GM23338 (cell line): ENCODE data around the gene GRID1. TPM values are rescaled to one million over a fixed set of nuclear protein-coding genes. Genes with fewer than 3 reads are reported as not detected.

Source experiments
- ATAC-seq: fragments of 200-7000 bp; cut with Tn5 transposase; 3 replicates; pipeline ENCODE4 v1.9.1; 2020
- DNase-seq: peaks from one replicate; pipeline ENCODE4 v3.0.0-alpha.2; 2015; ENCODE audit warnings: low spot score
- H2AFZ ChIP-seq: fragments of 200-600 bp; sonication (generic); 2 replicates; pipeline ENCODE4 v1.8.0; 2016; ENCODE audit warnings: antibody characterized with exemption, mild to moderate bottlenecking, moderate library complexity
- H3F3A ChIP-seq: fragments of 200-600 bp; sonication (generic); replicated peaks from 2 replicates; pipeline ENCODE4 v1.8.0; 2017; ENCODE audit warnings: antibody characterized with exemption, mixed run types, low read depth
- H3K27ac ChIP-seq: fragments of 200-600 bp; sonication (generic); 2 replicates; pipeline ENCODE4 v1.6.1; 2016; ENCODE audit warnings: low read depth
- H3K27me3 ChIP-seq: fragments of 200-600 bp; sonication (generic); 2 replicates; pipeline ENCODE4 v1.8.0; 2016; ENCODE audit warnings: mild to moderate bottlenecking, mixed run types, moderate library complexity; ENCODE audit not compliant: insufficient read depth
- H3K36me3 ChIP-seq: fragments of 200-600 bp; sonication (generic); 2 replicates; pipeline ENCODE4 v1.8.0; 2016; ENCODE audit warnings: mild to moderate bottlenecking; ENCODE audit not compliant: insufficient read depth
- H3K4me1 ChIP-seq: fragments of 200-600 bp; sonication (generic); 2 replicates; pipeline ENCODE4 v1.8.0; 2016; ENCODE audit warnings: mild to moderate bottlenecking, moderate library complexity; ENCODE audit not compliant: insufficient read depth
- H3K4me2 ChIP-seq: fragments of 200-600 bp; sonication (generic); 2 replicates; pipeline ENCODE4 v1.7.1; 2017; ENCODE audit warnings: mixed run types
- H3K4me3 ChIP-seq: fragments of 200-600 bp; sonication (generic); 2 replicates; pipeline ENCODE4 v1.6.1; 2016; ENCODE audit warnings: mixed run types
- H3K79me2 ChIP-seq: fragments of 200-600 bp; sonication (generic); replicated peaks from 2 replicates; pipeline ENCODE4 v1.8.0; 2017; ENCODE audit warnings: mild to moderate bottlenecking; ENCODE audit not compliant: insufficient read depth
- H3K9me2 ChIP-seq: fragments of 200-600 bp; sonication (generic); 2 replicates; pipeline ENCODE4 v1.8.0; 2017; ENCODE audit not compliant: insufficient read depth
- H4K20me1 ChIP-seq: fragments of 200-600 bp; sonication (generic); replicated peaks from 2 replicates; pipeline ENCODE4 v1.8.0; 2017; ENCODE audit warnings: mild to moderate bottlenecking; ENCODE audit not compliant: insufficient read depth
- H3K27ac Mint-ChIP-seq: 2 replicates; pipeline ENCODE4 v1.8.0; 2020; ENCODE audit warnings: inconsistent platforms, mild to moderate bottlenecking, moderate library complexity, mixed read lengths
- H3K27me3 Mint-ChIP-seq: 3 replicates; pipeline ENCODE4 v1.8.0; 2022; ENCODE audit warnings: low read depth, mild to moderate bottlenecking, moderate library complexity, mixed read lengths, inconsistent platforms; ENCODE audit not compliant: insufficient read depth, poor library complexity
- H3K36me3 Mint-ChIP-seq: 3 replicates; pipeline ENCODE4 v1.8.0; 2021; ENCODE audit warnings: low read depth, mild to moderate bottlenecking, inconsistent platforms, moderate library complexity, mixed read lengths
- H3K4me1 Mint-ChIP-seq: 3 replicates; pipeline ENCODE4 v1.8.0; 2020; ENCODE audit warnings: mild to moderate bottlenecking, inconsistent platforms, mixed read lengths
- H3K4me3 Mint-ChIP-seq: 3 replicates; pipeline ENCODE4 v1.8.0; 2021; ENCODE audit warnings: moderate library complexity, mild to moderate bottlenecking, inconsistent platforms, mixed read lengths
- H3K9me3 Mint-ChIP-seq: 3 replicates; pipeline ENCODE4 v1.8.0; 2020; ENCODE audit warnings: moderate library complexity, mild to moderate bottlenecking, inconsistent platforms, mixed read lengths
- CREB1 ChIP-seq: fragments of 250-450 bp; sonication (Bioruptor Pico); IDR thresholded peaks from 2 replicates; pipeline ENCODE4 v1.5.0; 2020; ENCODE audit warnings: low read depth, mild to moderate bottlenecking, moderate library complexity
- CTCF ChIP-seq, 2 experiments: fragments of 200-600 bp in 1 of 2; sonication (generic) in 1 of 2; conservative IDR thresholded peaks; 2 replicates each; pipeline versions ENCODE4 v1.5.1 to v1.6.1; 2016 to 2017; ENCODE audit warnings: antibody characterized with exemption in 2 of 2, low read depth in 2 of 2, mild to moderate bottlenecking in 2 of 2, moderate library complexity in 1 of 2
- ETS1 ChIP-seq: IDR thresholded peaks from 2 replicates; pipeline ENCODE4 v1.6.1; 2016; ENCODE audit warnings: antibody characterized with exemption
- EZH2 ChIP-seq: fragments of 200-600 bp; sonication (generic); IDR thresholded peaks from one replicate; pipeline ENCODE4 v1.8.0; 2017; ENCODE audit warnings: antibody characterized with exemption, mild to moderate bottlenecking, low read depth; ENCODE audit not compliant: unreplicated experiment
- EZH2phosphoT487 ChIP-seq: fragments of 200-600 bp; sonication (generic); IDR thresholded peaks from one replicate; pipeline ENCODE4 v1.8.1; 2018; ENCODE audit warnings: antibody characterized with exemption; ENCODE audit not compliant: unreplicated experiment
- JUNB ChIP-seq: IDR thresholded peaks from one replicate; pipeline ENCODE4 v1.6.1; 2016; ENCODE audit warnings: antibody characterized with exemption; ENCODE audit not compliant: unreplicated experiment
- NANOG ChIP-seq: IDR thresholded peaks from 2 replicates; pipeline ENCODE4 v1.6.1; 2016; ENCODE audit warnings: antibody characterized with exemption, borderline replicate concordance
- POLR2AphosphoS5 ChIP-seq: IDR thresholded peaks from 2 replicates; pipeline ENCODE4 v1.6.1; 2016; ENCODE audit warnings: antibody characterized with exemption, low read depth
- STAT1 ChIP-seq: IDR thresholded peaks from one replicate; pipeline ENCODE4 v1.6.1; 2016; ENCODE audit warnings: antibody characterized with exemption; ENCODE audit not compliant: unreplicated experiment
- ZNF114 ChIP-seq: fragments of 250-450 bp; sonication (Bioruptor Pico); IDR thresholded peaks from 2 replicates; pipeline ENCODE4 v1.5.0; 2020; ENCODE audit warnings: mild to moderate bottlenecking, moderate library complexity
- ZNF331 ChIP-seq: fragments of 250-450 bp; sonication (Bioruptor Pico); IDR thresholded peaks from 2 replicates; pipeline ENCODE4 v1.5.0; 2020; ENCODE audit warnings: low read depth, mild to moderate bottlenecking, moderate library complexity
- ZNF462 ChIP-seq: fragments of 250-450 bp; sonication (Bioruptor Pico); IDR thresholded peaks from 2 replicates; pipeline ENCODE4 v1.5.0; 2020; ENCODE audit warnings: mild to moderate bottlenecking, moderate library complexity
- polyA plus RNA-seq: library from polyadenylated mRNA; unstranded; fragments of >200 nt; fragmentation: Nextera tagmentation; extraction: Ambion mirVana; gene quantifications from 2 replicates; pipeline ENCODE4 v1.2.1, GENCODE V29; 2016
- total RNA-seq: library from RNA; depleted of rRNA; stranded (reverse); fragments of >200 nt; shearing (Covaris generic); gene quantifications from 2 replicates; pipeline ENCODE4 v1.2.3, GENCODE V29; 2014

The GRID1 gene
- total and polyA plus RNA-seq, 2 experiments from 2014 or later = 0.14 to 0.15 TPM

- Mint-ChIP-seq H3K4me1 (peaks cover 2% of the 10 kb centered on the region; the same call in 1 of the 3 replicates), H3K27ac (no peak overlapping the region; the same call in 1 of the 2 replicates), H3K9me3 (peaks cover 15% of the 10 kb centered on the region; the same call in 2 of the 3 replicates), H3K4me3 (no peak overlapping the region), H3K36me3 (peaks cover 3% of the 10 kb centered on the region; the same call in 1 of the 3 replicates), H3K27me3 (peaks cover 4% of the 10 kb centered on the region)
- no peaks in the 10 kb centered on the region for H4K20me1 ChIP-seq
- ATAC-seq = no peak
- H3K27ac ChIP-seq = no peak overlapping the region
- no peaks in the 10 kb centered on the region for H3F3A ChIP-seq
- DNase-seq = no peak
- no peak overlapping the region for H3K4me2 ChIP-seq
- no peaks in the 10 kb centered on the region for H3K36me3 ChIP-seq
- H2AFZ ChIP-seq = no peak overlapping the region
- no peaks in the 10 kb centered on the region for H3K79me2 ChIP-seq
- H3K9me2 ChIP-seq = peaks cover 7% of the 10 kb centered on the region; the same call in 1 of the 2 replicates
- TF ChIP-seq ZNF462 (no peak), CREB1 (CRISPR knock-in tag) (no peak), JUNB (no peak), ZNF331 (CRISPR knock-in tag) (no peak), EZH2phosphoT487 (no peak), CTCF (conservative IDR thresholded peaks at IDR 0.05; ENCODE audit: low read depth in 2 of 2) (no peak), ETS1 (no peak), POLR2AphosphoS5 (no peak), NANOG (no peak), ZNF114 (CRISPR knock-in tag) (no peak), EZH2 (no peak), STAT1 (no peak)
- no peak overlapping the region for H3K4me3 ChIP-seq
- no peaks in the 10 kb centered on the region for H3K4me1 ChIP-seq
- no peaks in the 10 kb centered on the region for H3K27me3 ChIP-seq
These were observed 215.0 kb downstream of the GRID1 start for GRCh38 chr10:86151613-86152012.
